K562 (cell line): ENCODE results near the gene ZNF587.
"Not testable (repeated sequence)": the region's sequence is repeated elsewhere in the genome, so short reads cannot be mapped to it uniquely, and the experiment has no call there.

Source experiments
- FOXA1 ChIP-seq: fragments of 450-650 bp; IDR thresholded peaks from 2 replicates; pipeline ENCODE4 v1.6.1; 2016; ENCODE audit warnings: mild to moderate bottlenecking, borderline replicate concordance
- FOXM1 ChIP-seq, 2 experiments: fragments of 450-650 bp in 1 of 2; sonication (generic) in 1 of 2; formaldehyde crosslinking in 1 of 2; IDR thresholded peaks; 2 replicates each; pipeline versions ENCODE4 v1.6.1 to v1.9.0; 2017 to 2022; ENCODE audit warnings: low read depth in 2 of 2, mild to moderate bottlenecking in 2 of 2, missing genetic modification reagents in 1 of 2, moderate library complexity in 1 of 2
- HMGXB4 ChIP-seq: sonication (generic); formaldehyde crosslinking; IDR thresholded peaks from 2 replicates; pipeline ENCODE4 v1.8.1; 2023; ENCODE audit warnings: mild to moderate bottlenecking, missing genetic modification reagents
- NBN ChIP-seq: fragments of 450-650 bp; IDR thresholded peaks from 2 replicates; pipeline ENCODE4 v1.6.1; 2016; ENCODE audit warnings: low read depth, mild to moderate bottlenecking
- TBP ChIP-seq: optimal IDR thresholded peaks from 2 replicates; pipeline ENCODE3; 2011; ENCODE audit warnings: low read depth, low read length, improper control_type of control experiment

- not testable (repeated sequence) for TF ChIP-seq FOXM1 (IDR thresholded peaks at IDR 0.05; ENCODE audit: low read depth); FOXM1 (CRISPR knock-in tag; IDR thresholded peaks at IDR 0.05; ENCODE audit: low read depth); NBN; TBP; HMGXB4; FOXA1
These were observed 26.1 kb upstream of the ZNF587 start for GRCh38 chr19:57823608-57824007.
